Activated naive CD8-positive, alpha-beta T cell (primary cell): ENCODE data around the gene NT5C3B.
"Not testable (repeated sequence)": the region's sequence is repeated elsewhere in the genome, so short reads cannot be mapped to it uniquely, and the experiment has no call there.

ENCODE experiments used
- H3K27ac Mint-ChIP-seq: one replicate; pipeline ENCODE4 v1.8.0; 2021; ENCODE audit warnings: mixed read lengths
- H3K27me3 Mint-ChIP-seq: one replicate; pipeline ENCODE4 v1.8.0; 2021; ENCODE audit warnings: mixed read lengths
- H3K36me3 Mint-ChIP-seq: one replicate; pipeline ENCODE4 v1.8.0; 2021; ENCODE audit warnings: mixed read lengths
- H3K4me1 Mint-ChIP-seq: one replicate; pipeline ENCODE4 v1.8.0; 2021; ENCODE audit warnings: low read depth, mixed read lengths
- H3K4me3 Mint-ChIP-seq: one replicate; pipeline ENCODE4 v1.8.0; 2021; ENCODE audit warnings: mild to moderate bottlenecking, mixed read lengths
- H3K9me3 Mint-ChIP-seq: one replicate; pipeline ENCODE4 v1.8.0; 2021; ENCODE audit warnings: low read depth, mixed read lengths

Gene NT5C3B

GRCh38 chr17:41835800-41836549, at the start of gene NT5C3B:
NT5C3B (minus strand) TSS chr17:41836232; CDS start chr17:41836193, 39 bp downstream.
- Mint-ChIP-seq H3K4me1 (peaks cover 20% of the 10 kb centered on the region), H3K27me3 (no peaks in the 10 kb centered on the region), H3K4me3 (peak within 1 kb of the TSS; percentile 90), H3K36me3 (peaks cover 5% of the 10 kb centered on the region), H3K27ac (peak within 1 kb of the TSS; percentile 84), H3K9me3 (no peaks in the 10 kb centered on the region)

GRCh38 chr17:41885733-41886132, 49.7 kb upstream of the NT5C3B start:
- no peaks in the 10 kb centered on the region for H3K4me1 Mint-ChIP-seq
- no peaks in the 10 kb centered on the region for H3K9me3 Mint-ChIP-seq
- no peaks in the 10 kb centered on the region for H3K27me3 Mint-ChIP-seq
- H3K27ac Mint-ChIP-seq, result no peak overlapping the region
- H3K36me3 Mint-ChIP-seq, result peaks cover 3% of the 10 kb centered on the region
- H3K4me3 Mint-ChIP-seq, result no peak overlapping the region

GRCh38 chr17:41882756-41883155, 46.7 kb upstream of the NT5C3B start:
- Mint-ChIP-seq H3K27ac (no peak overlapping the region), H3K27me3 (no peaks in the 10 kb centered on the region), H3K4me3 (no peak overlapping the region), H3K36me3 (peaks cover 12% of the 10 kb centered on the region), H3K9me3 (no peaks in the 10 kb centered on the region), H3K4me1 (no peaks in the 10 kb centered on the region)

GRCh38 chr17:41880130-41880529, 44.1 kb upstream of the NT5C3B start:
- Mint-ChIP-seq H3K27me3 (no peaks in the 10 kb centered on the region), H3K36me3 (peaks cover 12% of the 10 kb centered on the region), H3K9me3 (no peaks in the 10 kb centered on the region), H3K27ac (peak overlapping the region; percentile 11), H3K4me1 (no peaks in the 10 kb centered on the region), H3K4me3 (no peak overlapping the region)

GRCh38 chr17:41874293-41874670, 38.2 kb upstream of the NT5C3B start:
- H3K36me3 Mint-ChIP-seq, H3K27me3 Mint-ChIP-seq: not testable (repeated sequence)

GRCh38 chr17:41873559-41874292, 37.7 kb upstream of the NT5C3B start:
- Mint-ChIP-seq H3K9me3 (no peaks in the 10 kb centered on the region), H3K4me3 (no peak overlapping the region), H3K4me1 (peaks cover 6% of the 10 kb centered on the region), H3K27me3 (no peaks in the 10 kb centered on the region), H3K36me3 (peaks cover 11% of the 10 kb centered on the region), H3K27ac (peak overlapping the region; percentile 34)

More at GRCh38 chr17:41874293-41874670, 38.2 kb upstream of the NT5C3B start:
- H3K4me1 Mint-ChIP-seq, H3K27ac Mint-ChIP-seq, H3K9me3 Mint-ChIP-seq, H3K4me3 Mint-ChIP-seq: not testable (repeated sequence)

- peak overlapping the region; percentile 16 for H3K27ac Mint-ChIP-seq
- H3K9me3 Mint-ChIP-seq, result no peaks in the 10 kb centered on the region
- H3K4me1 Mint-ChIP-seq, result peaks cover 18% of the 10 kb centered on the region
- H3K27me3 Mint-ChIP-seq, result no peaks in the 10 kb centered on the region
- H3K4me3 Mint-ChIP-seq, result no peak overlapping the region
- peaks cover 8% of the 10 kb centered on the region for H3K36me3 Mint-ChIP-seq
Measured at GRCh38 chr17:41871789-41872188, 35.8 kb upstream of the NT5C3B start.

- Mint-ChIP-seq H3K27me3 (no peaks in the 10 kb centered on the region), H3K9me3 (no peaks in the 10 kb centered on the region), H3K36me3 (peaks cover 8% of the 10 kb centered on the region), H3K4me1 (peaks cover 19% of the 10 kb centered on the region), H3K4me3 (no peak overlapping the region), H3K27ac (no peak overlapping the region)
Measured at GRCh38 chr17:41870627-41871026, 34.6 kb upstream of the NT5C3B start.

GRCh38 chr17:41870097-41870496, 34.1 kb upstream of the NT5C3B start:
- no peak overlapping the region for H3K4me3 Mint-ChIP-seq
- H3K36me3 Mint-ChIP-seq, result peaks cover 8% of the 10 kb centered on the region
- peak overlapping the region; percentile 77 for H3K27ac Mint-ChIP-seq
- peaks cover 21% of the 10 kb centered on the region for H3K4me1 Mint-ChIP-seq
- H3K27me3 Mint-ChIP-seq, result no peaks in the 10 kb centered on the region
- H3K9me3 Mint-ChIP-seq, result no peaks in the 10 kb centered on the region

- Mint-ChIP-seq H3K36me3 (peaks cover 8% of the 10 kb centered on the region), H3K27me3 (no peaks in the 10 kb centered on the region), H3K4me1 (peaks cover 21% of the 10 kb centered on the region), H3K27ac (peak overlapping the region; percentile 77), H3K9me3 (no peaks in the 10 kb centered on the region), H3K4me3 (peak overlapping the region; percentile 10)
Measured at GRCh38 chr17:41869426-41869825, 33.4 kb upstream of the NT5C3B start.

- Mint-ChIP-seq H3K4me1 (peaks cover 21% of the 10 kb centered on the region), H3K4me3 (peak overlapping the region; percentile 25), H3K9me3 (no peaks in the 10 kb centered on the region), H3K27me3 (no peaks in the 10 kb centered on the region), H3K27ac (peak overlapping the region; percentile 77), H3K36me3 (peaks cover 8% of the 10 kb centered on the region)
Measured at GRCh38 chr17:41868568-41868967, 32.5 kb upstream of the NT5C3B start.

- H3K4me3 Mint-ChIP-seq, result no peak overlapping the region
- peaks cover 35% of the 10 kb centered on the region for H3K4me1 Mint-ChIP-seq
- H3K27me3 Mint-ChIP-seq, result no peaks in the 10 kb centered on the region
- H3K36me3 Mint-ChIP-seq, result peaks cover 4% of the 10 kb centered on the region
- H3K9me3 Mint-ChIP-seq, result no peaks in the 10 kb centered on the region
- peak overlapping the region; percentile 72 for H3K27ac Mint-ChIP-seq
Measured at GRCh38 chr17:41865596-41865893, 29.5 kb upstream of the NT5C3B start.

- Mint-ChIP-seq H3K4me3 (no peak within 1 kb of the TSS), H3K4me1 (peaks cover 40% of the 10 kb centered on the region), H3K27ac (peak within 1 kb of the TSS; percentile 72), H3K36me3 (peaks cover 4% of the 10 kb centered on the region), H3K27me3 (no peaks in the 10 kb centered on the region), H3K9me3 (no peaks in the 10 kb centered on the region)
Measured at GRCh38 chr17:41864836-41865595, 29.0 kb upstream of the NT5C3B start, which contains the start of gene KLHL11. KLHL11 (minus strand) TSS chr17:41865423; CDS start chr17:41865370, 53 bp downstream.

- no peak overlapping the region for H3K27ac Mint-ChIP-seq
- H3K27me3 Mint-ChIP-seq, result no peaks in the 10 kb centered on the region
- peaks cover 45% of the 10 kb centered on the region for H3K4me1 Mint-ChIP-seq
- no peak overlapping the region for H3K4me3 Mint-ChIP-seq
- H3K36me3 Mint-ChIP-seq, result peaks cover 4% of the 10 kb centered on the region
- no peaks in the 10 kb centered on the region for H3K9me3 Mint-ChIP-seq
Measured at GRCh38 chr17:41864498-41864835, 28.4 kb upstream of the NT5C3B start.
